Measurements from ENCODE around the gene TOM1.

Gene TOM1

DNA sequence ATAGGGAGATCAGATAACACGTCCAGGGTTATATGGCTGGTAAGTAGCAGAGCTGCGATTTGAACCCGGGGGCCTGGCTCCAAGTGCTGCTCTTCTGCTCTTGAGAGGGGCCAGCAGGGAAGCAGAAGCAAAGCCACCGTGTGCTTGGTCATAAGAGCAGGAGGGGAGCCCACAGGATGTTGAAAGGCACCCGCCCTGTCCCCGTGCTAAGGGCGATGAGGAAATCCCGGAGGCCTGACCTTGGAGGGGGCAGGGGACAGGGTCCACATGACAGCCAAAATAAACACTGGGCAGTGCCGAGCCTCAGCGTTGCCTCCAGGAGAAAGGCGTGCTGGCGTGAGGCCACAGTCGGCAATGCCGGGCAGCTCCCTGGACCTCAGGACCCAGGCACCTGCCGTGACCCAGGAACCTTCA lies 28.8 kb downstream of the TOM1 start:
- DNase-seq (ENCODE audit: low read depth), result no peak
- no peak overlapping the region for H3K4me3 ChIP-seq (replicated peaks; ENCODE audit: low read depth, low read length)
- TF ChIP-seq, protein P1, sequence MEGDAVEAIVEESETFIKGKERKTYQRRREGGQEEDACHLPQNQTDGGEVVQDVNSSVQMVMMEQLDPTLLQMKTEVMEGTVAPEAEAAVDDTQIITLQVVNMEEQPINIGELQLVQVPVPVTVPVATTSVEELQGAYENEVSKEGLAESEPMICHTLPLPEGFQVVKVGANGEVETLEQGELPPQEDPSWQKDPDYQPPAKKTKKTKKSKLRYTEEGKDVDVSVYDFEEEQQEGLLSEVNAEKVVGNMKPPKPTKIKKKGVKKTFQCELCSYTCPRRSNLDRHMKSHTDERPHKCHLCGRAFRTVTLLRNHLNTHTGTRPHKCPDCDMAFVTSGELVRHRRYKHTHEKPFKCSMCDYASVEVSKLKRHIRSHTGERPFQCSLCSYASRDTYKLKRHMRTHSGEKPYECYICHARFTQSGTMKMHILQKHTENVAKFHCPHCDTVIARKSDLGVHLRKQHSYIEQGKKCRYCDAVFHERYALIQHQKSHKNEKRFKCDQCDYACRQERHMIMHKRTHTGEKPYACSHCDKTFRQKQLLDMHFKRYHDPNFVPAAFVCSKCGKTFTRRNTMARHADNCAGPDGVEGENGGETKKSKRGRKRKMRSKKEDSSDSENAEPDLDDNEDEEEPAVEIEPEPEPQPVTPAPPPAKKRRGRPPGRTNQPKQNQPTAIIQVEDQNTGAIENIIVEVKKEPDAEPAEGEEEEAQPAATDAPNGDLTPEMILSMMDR (IDR thresholded peaks at IDR 0.05; ENCODE audit: low read length, missing control alignments), result no peak

DNA sequence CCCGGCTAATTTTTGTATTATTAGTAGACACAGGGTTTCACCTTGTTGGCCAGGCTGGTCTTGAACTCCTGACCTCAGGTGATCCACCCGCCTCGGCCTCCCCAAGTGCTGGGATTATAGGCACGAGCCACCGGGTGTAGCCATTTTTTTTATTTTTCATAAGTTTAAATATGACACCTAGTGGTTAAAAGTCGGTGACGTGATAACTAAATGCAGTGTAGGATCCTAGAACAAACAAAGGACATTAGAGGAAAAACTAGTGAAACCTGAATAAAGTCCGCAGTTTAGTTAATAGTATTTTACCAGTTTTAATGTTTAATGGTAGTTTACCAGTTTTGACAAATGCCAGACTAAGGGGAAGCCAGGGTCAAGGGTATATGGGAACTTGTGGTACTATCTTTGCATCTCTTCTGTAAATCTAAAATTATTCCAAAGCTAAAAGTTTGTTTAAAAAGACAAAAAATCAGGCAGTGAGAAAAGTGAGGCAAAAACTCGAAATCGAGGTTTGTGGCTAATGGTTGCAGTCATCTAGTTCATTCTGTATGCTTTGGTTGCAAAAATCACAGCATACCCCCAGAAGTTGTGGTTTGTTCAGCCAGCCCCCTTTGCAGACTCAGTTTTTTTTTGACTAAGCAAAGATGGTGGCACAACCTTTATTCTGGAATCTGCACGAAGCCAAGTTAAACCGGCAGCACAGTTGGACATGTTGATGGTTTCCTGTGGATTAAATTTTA lies 29.6 kb downstream of the TOM1 start:
- TF ChIP-seq, protein P1 (IDR thresholded peaks at IDR 0.05; ENCODE audit: low read length, missing control alignments), result no peak
- H3K4me3 ChIP-seq (replicated peaks; ENCODE audit: low read depth, low read length), result no peak overlapping the region
- DNase-seq (ENCODE audit: low read depth), result no peak

DNA sequence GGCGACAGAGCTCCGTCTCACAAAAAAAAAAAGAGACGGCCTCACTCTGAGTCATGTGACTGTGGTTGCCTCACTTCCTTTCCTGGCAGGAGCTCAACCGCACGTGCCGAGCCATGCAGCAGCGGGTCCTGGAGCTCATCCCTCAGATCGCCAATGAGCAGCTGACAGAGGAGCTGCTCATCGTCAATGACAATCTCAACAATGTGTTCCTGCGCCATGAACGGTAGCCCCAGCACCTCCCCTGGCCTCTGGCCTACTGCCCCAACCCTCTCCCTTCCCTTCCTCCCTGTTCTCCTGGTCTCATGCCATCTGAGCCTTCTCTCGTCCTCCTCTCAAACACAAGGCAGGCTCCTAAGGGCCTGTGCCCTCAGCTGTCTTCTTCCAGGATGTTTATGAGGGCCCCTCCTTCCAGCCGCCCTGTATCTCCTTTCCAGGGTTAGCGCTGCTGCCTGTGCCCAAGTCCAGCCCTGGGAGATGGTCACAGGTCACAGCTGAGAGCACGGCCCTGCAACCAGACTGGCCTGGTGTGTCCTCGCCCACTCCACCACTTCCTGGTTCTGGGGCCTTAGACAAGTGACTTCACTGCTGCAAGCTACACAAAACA lies 30.7 kb downstream of the TOM1 start:
- TF ChIP-seq, protein P1 (IDR thresholded peaks at IDR 0.05; ENCODE audit: low read length, missing control alignments), result no peak
- peak; percentile 91 for DNase-seq (ENCODE audit: low read depth)

DNA sequence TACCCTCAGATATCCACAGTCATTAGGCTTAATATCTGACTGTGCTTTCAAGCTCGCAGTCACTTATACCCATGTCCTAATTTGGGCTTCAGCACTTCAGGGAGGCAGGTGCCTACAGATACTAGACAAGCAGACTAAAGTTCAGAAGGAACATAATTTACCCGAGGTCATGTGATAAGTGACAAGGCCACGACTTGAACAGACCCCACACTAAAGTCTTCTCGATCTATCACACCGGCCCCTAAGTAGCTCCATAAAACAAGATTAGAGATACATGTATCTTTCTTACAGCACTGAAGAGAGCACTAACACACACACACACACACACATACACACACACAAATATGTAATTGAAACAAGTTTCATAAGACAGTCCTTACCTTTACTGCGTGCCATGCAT lies 32.6 kb downstream of the TOM1 start:
- TF ChIP-seq, protein P1 (IDR thresholded peaks at IDR 0.05; ENCODE audit: low read length, missing control alignments), result no peak
- DNase-seq (ENCODE audit: low read depth), result no peak
- no peak overlapping the region for H3K4me3 ChIP-seq (replicated peaks; ENCODE audit: low read depth, low read length)

More for the DNA sequence above, 30.7 kb downstream of the TOM1 start:
- no peak overlapping the region for H3K4me3 ChIP-seq (replicated peaks; ENCODE audit: low read depth, low read length)

DNA sequence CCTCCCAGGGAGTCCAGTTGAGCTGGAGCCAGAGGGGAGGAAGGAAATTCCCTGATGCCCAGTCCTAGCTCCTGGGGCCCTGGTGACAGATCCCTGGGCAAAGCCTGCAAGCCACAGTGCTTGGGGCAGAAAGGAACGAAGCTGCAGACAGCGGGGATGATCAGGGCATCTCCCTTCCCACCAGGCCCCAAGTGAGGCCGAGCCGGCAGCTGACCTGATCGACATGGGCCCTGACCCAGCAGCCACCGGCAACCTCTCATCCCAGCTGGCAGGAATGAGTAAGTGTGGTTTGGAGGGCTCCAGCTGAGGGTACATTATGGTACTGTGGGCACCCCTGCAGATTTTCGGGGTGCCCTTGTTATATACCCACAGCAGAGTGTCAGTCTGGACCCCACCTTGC lies 33.5 kb downstream of the TOM1 start:
- TF ChIP-seq, protein P1 (IDR thresholded peaks at IDR 0.05; ENCODE audit: low read length, missing control alignments), result no peak
- DNase-seq (ENCODE audit: low read depth), result no peak

DNA sequence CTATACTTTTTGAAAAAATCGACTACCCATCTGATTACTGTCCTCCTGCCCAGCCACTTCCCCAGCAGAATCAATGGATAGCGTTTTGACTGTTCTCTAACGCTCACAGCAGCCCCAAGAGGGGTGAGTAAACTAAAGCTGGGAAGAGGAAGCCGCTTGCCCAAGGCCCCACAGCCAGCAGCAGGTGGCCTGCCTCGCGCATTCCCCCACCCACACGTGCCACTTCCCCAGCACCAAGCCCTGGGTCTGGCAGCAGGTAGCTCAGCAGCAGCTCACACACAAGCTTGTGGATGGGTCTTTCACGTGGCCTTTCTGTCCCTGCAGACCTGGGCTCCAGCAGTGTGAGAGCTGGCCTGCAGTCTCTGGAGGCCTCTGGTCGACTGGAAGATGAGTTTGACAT lies 34.3 kb downstream of the TOM1 start:
- TF ChIP-seq, protein P1 (IDR thresholded peaks at IDR 0.05; ENCODE audit: low read length, missing control alignments), result no peak
- no peak for DNase-seq (ENCODE audit: low read depth)
- no peak overlapping the region for H3K4me3 ChIP-seq (replicated peaks; ENCODE audit: low read depth, low read length)

More for the DNA sequence above, 33.5 kb downstream of the TOM1 start:
- H3K4me3 ChIP-seq (replicated peaks; ENCODE audit: low read depth, low read length), result no peak overlapping the region
